OCI-LY1 (cell line): ENCODE data around the gene WNK1.

Experiments used
- CTCF ChIP-seq: fragments of 200-600 bp; sonication (generic), shearing (Covaris generic); IDR thresholded peaks from 2 replicates; pipeline ENCODE4 v1.5.1; 2017; ENCODE audit warnings: mild to moderate bottlenecking, antibody characterized with exemption, low read length, moderate library complexity, mixed read lengths
- EZH2 ChIP-seq: fragments of 200-600 bp; sonication (generic), shearing (Covaris generic); IDR thresholded peaks from 2 replicates; pipeline ENCODE4 v1.8.0; 2017; ENCODE audit warnings: borderline replicate concordance, mixed run types, mild to moderate bottlenecking, antibody characterized with exemption, low read length, moderate library complexity, mixed read lengths

DNA sequence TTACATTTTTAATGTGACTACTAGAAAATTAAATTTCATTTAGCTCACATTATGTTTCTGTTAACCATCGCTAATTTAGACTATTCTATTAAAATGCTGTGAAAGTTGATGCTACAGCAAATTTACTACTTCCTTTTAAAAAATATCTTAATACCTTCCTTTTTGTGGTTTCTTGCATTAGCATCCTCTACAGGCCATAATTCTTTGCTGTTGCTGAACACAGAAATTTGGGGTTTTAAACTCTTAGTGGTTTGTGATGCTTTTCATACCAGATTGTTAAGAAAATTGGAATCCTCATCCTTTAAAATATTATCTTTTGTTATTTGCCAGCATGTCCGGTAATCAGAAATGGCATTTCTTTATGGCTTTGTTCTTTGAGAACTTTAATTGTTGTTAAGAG lies 18.1 kb downstream of the WNK1 start:
- TF ChIP-seq CTCF = no peak
- no peak for TF ChIP-seq EZH2
